GM12864 (cell line): ENCODE data around the gene NTN1.

ENCODE experiments used
- DNase-seq: peaks from one replicate; pipeline ENCODE4 v3.0.0-alpha.2; 2011; ENCODE audit warnings: low read depth
- H3K4me3 ChIP-seq: 2 replicates; pipeline ENCODE4 v1.5.1; 2011; ENCODE audit warnings: mild to moderate bottlenecking, low read depth, low read length, control low read depth
- CTCF ChIP-seq: IDR thresholded peaks from 2 replicates; pipeline ENCODE4 v1.5.1; 2011; ENCODE audit warnings: low read depth, mild to moderate bottlenecking, moderate library complexity, low read length, control low read depth, inconsistent platforms; ENCODE audit errors: missing control alignments

The NTN1 gene

GRCh38 chr17:9217151-9218056 is 196.1 kb downstream of the NTN1 start:
- no peak overlapping the region for H3K4me3 ChIP-seq
- TF ChIP-seq CTCF: no peak
- DNase-seq: no peak

GRCh38 chr17:9218064-9218635 is 196.8 kb downstream of the NTN1 start:
- DNase-seq: no peak
- no peak overlapping the region for H3K4me3 ChIP-seq
- TF ChIP-seq CTCF: no peak

GRCh38 chr17:9218911-9219310 is 197.6 kb downstream of the NTN1 start:
- H3K4me3 ChIP-seq: no peak overlapping the region
- TF ChIP-seq CTCF: no peak
- DNase-seq: no peak

- no peak for TF ChIP-seq CTCF
- no peak for DNase-seq
- H3K4me3 ChIP-seq: no peak overlapping the region
Measured at GRCh38 chr17:9219631-9220397, 198.5 kb downstream of the NTN1 start.

- TF ChIP-seq CTCF: no peak
- H3K4me3 ChIP-seq: no peak overlapping the region
- no peak for DNase-seq
Measured at GRCh38 chr17:9220398-9221146, 199.3 kb downstream of the NTN1 start.

GRCh38 chr17:9221147-9221921 is 200.0 kb downstream of the NTN1 start:
- TF ChIP-seq CTCF: no peak
- no peak for DNase-seq

More at GRCh38 chr17:9221147-9221921, 200.0 kb downstream of the NTN1 start:
- no peak overlapping the region for H3K4me3 ChIP-seq
